Sigmoid colon (tissue), 7 donors: ENCODE results near the gene STX19. TPM values are rescaled to one million over a fixed set of nuclear protein-coding genes. Genes with fewer than 3 reads are reported as not detected.
A peak's percentile ranks its signal among the peaks of the same experiment; 100 is the strongest.

Experiments used
- DNase-seq: peaks from one replicate; pipeline ENCODE4 v3.0.0-alpha.2; 2019
- H3K27ac ChIP-seq, 4 donors: fragments of 200-600 bp; sonication (generic); one replicate each; pipeline ENCODE4 v1.5.1; 2016 to 2019; ENCODE audit warnings: mild to moderate bottlenecking in 1 of 4
- H3K27me3 ChIP-seq, 3 donors: fragments of 200-600 bp; sonication (generic); one replicate each; pipeline ENCODE4 v1.5.1; 2019; ENCODE audit warnings: mild to moderate bottlenecking in 1 of 3
- H3K36me3 ChIP-seq, 4 donors: fragments of 200-600 bp; sonication (generic); one replicate each; pipeline ENCODE4 v1.5.1; 2016 to 2019
- H3K4me1 ChIP-seq, 4 donors: fragments of 200-600 bp; sonication (generic); one replicate each; pipeline ENCODE4 v1.5.1; 2017 to 2019
- H3K4me3 ChIP-seq, 4 donors: fragments of 200-600 bp; sonication (generic); one replicate each; pipeline ENCODE4 v1.5.1; 2017 to 2019; ENCODE audit warnings: mild to moderate bottlenecking in 2 of 4, moderate library complexity in 1 of 4
- H3K9me3 ChIP-seq, 4 donors: fragments of 200-600 bp in 3 of 4; sonication (generic) in 3 of 4; one replicate each; pipeline versions ENCODE4 v1.5.1 to v1.6.1; 2013 to 2019
- CTCF ChIP-seq, 4 experiments: fragments of 450-650 bp in 3 of 4; fragments of 200-600 bp in 1 of 4; IDR thresholded peaks; one replicate each; pipeline ENCODE4 v1.5.1; 2016 to 2019; ENCODE audit warnings: antibody characterized with exemption in 4 of 4, mild to moderate bottlenecking in 3 of 4, moderate library complexity in 2 of 4
- EP300 ChIP-seq, 4 donors: sonication (generic); formaldehyde crosslinking; IDR thresholded peaks; one replicate each; pipeline ENCODE4 v1.6.1; 2017; ENCODE audit warnings: antibody characterized with exemption in 4 of 4
- POLR2A ChIP-seq, 2 donors: fragments of 450-650 bp; IDR thresholded peaks; one replicate each; pipeline ENCODE4 v1.6.1; 2016; ENCODE audit warnings: antibody characterized with exemption in 2 of 2, mild to moderate bottlenecking in 2 of 2, moderate library complexity in 2 of 2
- POLR2AphosphoS5 ChIP-seq, 4 donors: sonication (generic); formaldehyde crosslinking; IDR thresholded peaks; one replicate each; pipeline ENCODE4 v1.6.1; 2017; ENCODE audit warnings: antibody characterized with exemption in 4 of 4
- WGBS, 2 donors: extraction: QIAGEN DNeasy Blood & Tissue Kit; methylation state at CpG; one replicate each; pipeline ENCODE4 v1.1.7; 2013; 5-methylcytosine and 5-hydroxymethylcytosine counted together
- intact Hi-C: fragments of 100-400 bp; cut with DNase I; formaldehyde crosslinking; loops from one replicate; pipeline ENCODE4 v1.15.1; 2023
- polyA plus RNA-seq, 3 donors: library from polyadenylated mRNA; stranded (reverse); fragments of 200-250 nt; gene quantifications; one replicate each; pipeline ENCODE4 v1.2.3, GENCODE V29; 2013
- total RNA-seq, 4 donors: library from RNA; depleted of rRNA; stranded (reverse); fragments of >200 nt; gene quantifications; one replicate each; pipeline ENCODE4 v1.1.0, GENCODE V29; 2016
- donor health status: healthy with polysubstance abuse.
- donor health status: Bipolar disorder and iron deficiency.
- donor health status: healthy.

Gene STX19
- total and polyA plus RNA-seq, 7 donors, result 13.1 to 49.9 (median 34.2) TPM; not detected in 4

GRCh38 chr3:93984618-93985017, 43.8 kb downstream of the STX19 start:
- no peak overlapping the region for H3K27ac ChIP-seq
- intact Hi-C loops, result no loop called here
- no peak overlapping the region for H3K4me3 ChIP-seq
- H3K36me3 ChIP-seq, result no peaks in the 10 kb centered on the region
- 88 to 95% methylated on average over 5 of the region's 5 CpGs for WGBS, 2 donors
- no peak for TF ChIP-seq EP300 (IDR thresholded peaks at IDR 0.05)
- no peak for TF ChIP-seq POLR2A (IDR thresholded peaks at IDR 0.05)
- no peak for TF ChIP-seq POLR2AphosphoS5 (IDR thresholded peaks at IDR 0.05)
- TF ChIP-seq CTCF (IDR thresholded peaks at IDR 0.05), result no peak
- H3K9me3 ChIP-seq, result no peaks in the 10 kb centered on the region
- DNase-seq, result no peak
- peaks cover 0 to 15% (median 11%) of the 10 kb centered on the region in 4 donors for H3K4me1 ChIP-seq
- H3K27me3 ChIP-seq, result no peaks in the 10 kb centered on the region

DNA sequence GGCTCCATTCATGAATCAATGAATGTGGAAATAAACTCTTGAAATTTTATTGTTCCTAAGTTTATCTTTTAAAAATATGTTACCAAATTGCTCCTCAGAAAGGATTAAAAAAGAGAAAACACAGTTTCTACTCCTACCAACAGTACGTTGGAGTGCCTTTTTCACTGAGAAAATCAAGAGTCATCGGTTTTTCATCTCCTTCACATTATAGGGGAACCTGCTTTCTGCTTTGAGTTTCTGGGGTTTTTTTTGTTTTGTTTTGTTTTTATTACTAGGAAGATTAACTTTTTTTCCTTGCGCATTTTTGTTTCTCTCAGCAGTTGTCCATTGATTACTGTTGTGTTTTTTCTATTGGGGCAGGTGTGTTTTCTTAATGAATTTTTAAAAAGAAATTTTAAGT, 45.0 kb downstream of the STX19 start:
- Histone ChIP-seq H3K36me3 (no peaks in the 10 kb centered on the region), H3K9me3 (no peaks in the 10 kb centered on the region), H3K27me3 (no peaks in the 10 kb centered on the region), H3K4me3 (no peak overlapping the region), H3K4me1 (peaks cover 0 to 14% (median 9%) of the 10 kb centered on the region in 4 donors), H3K27ac (no peak overlapping the region)
- DNase-seq, result no peak
- intact Hi-C loops, result no loop called here
- 92 to 94% methylated on average over 3 of the region's 3 CpGs for WGBS, 2 donors
- TF ChIP-seq EP300 (IDR thresholded peaks at IDR 0.05) (no peak), POLR2AphosphoS5 (IDR thresholded peaks at IDR 0.05) (no peak), CTCF (IDR thresholded peaks at IDR 0.05) (no peak), POLR2A (IDR thresholded peaks at IDR 0.05) (no peak)

DNA sequence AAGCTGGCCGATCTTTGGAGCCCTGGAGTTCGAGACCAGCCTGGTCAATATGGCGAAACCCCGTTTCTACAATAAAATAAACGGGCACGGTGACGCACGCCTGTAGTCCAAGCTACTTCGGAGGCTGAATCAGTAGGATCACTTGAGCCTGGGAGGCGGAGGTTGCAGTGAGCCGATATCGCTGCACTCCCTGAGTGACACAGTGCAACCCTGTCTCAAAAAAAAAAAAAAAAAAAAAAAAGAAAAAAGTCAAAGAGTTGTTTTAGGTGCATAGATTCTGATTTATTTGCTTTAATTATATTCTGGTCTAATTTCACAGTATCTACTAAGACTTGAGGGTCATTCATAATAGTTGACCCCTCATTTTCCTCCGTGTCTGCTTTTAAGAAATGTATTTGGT, 46.7 kb downstream of the STX19 start:
- Histone ChIP-seq H3K36me3 (no peaks in the 10 kb centered on the region), H3K4me3 (no peak overlapping the region), H3K4me1 (peaks cover 0 to 12% (median 9%) of the 10 kb centered on the region in 4 donors), H3K27me3 (no peaks in the 10 kb centered on the region), H3K9me3 (no peaks in the 10 kb centered on the region), H3K27ac (no peak overlapping the region)
- WGBS, 2 donors, result 96 to 98% methylated on average over 13 of the region's 13 CpGs
- TF ChIP-seq CTCF (IDR thresholded peaks at IDR 0.05) (no peak), EP300 (IDR thresholded peaks at IDR 0.05) (no peak), POLR2A (IDR thresholded peaks at IDR 0.05) (no peak), POLR2AphosphoS5 (IDR thresholded peaks at IDR 0.05) (no peak)
- no peak for DNase-seq
- intact Hi-C loops, result loop anchor here (2.0 kb wide), 1 partner anchor 81 kb away; the partner anchor contains the start of genes DHFR2 and NSUN3

DNA sequence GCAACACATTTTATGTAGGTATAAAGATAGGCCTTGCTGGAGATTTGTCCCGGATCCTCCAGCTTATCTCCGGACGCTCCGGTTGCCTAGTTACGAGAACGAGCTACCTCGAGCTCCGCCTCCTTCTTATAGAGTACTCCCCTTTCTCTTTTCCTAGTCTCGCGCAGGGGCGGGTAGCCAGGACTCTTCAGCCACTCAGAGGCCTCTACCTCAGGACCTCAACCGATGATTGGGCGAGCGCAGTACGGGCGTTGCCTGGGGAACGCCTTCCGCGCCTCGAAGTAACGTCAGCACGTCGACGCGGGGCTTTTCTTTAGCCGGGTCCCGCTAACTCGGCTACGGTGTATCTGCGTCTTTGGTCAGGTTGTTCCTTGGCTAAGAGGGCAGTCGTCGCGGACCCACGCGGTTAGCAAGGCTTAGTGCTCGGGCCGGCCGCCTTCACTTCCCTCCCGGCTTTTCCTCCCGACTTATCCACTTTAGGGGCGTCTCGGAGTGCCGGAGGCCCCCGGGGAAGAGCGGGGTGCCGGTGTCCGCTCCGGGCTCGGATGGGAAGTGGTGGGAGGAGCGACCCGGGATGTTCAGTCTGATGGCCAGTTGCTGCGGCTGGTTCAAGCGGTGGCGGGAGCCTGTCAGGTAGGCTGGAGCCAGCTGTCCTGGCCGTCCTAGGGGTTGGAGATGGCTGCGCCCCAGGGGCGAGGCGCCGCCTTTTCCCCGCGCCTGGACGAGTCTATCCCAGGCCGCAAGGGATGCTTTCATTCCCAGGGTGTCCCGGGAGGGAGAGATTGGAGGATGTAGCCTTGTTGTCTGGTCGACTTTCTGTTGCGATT, 48.3 kb downstream of the STX19 start, which contains the start of gene ARL13B:
Gene ARL13B, plus strand, starts transcription at position 306 of the 827 bp plus-strand sequence. Its CDS starts 269 bp downstream, at position 575.
- no peaks in the 10 kb centered on the region for H3K27me3 ChIP-seq
- 0% methylated on average over 66 of the region's 66 CpGs for WGBS, 2 donors
- peak; percentile 100 for DNase-seq
- H3K4me1 ChIP-seq, result peaks cover 0 to 12% (median 9%) of the 10 kb centered on the region in 4 donors
- TF ChIP-seq POLR2AphosphoS5 (IDR thresholded peaks at IDR 0.05) (peak; percentile 93 to 99 (median 97)), EP300 (IDR thresholded peaks at IDR 0.05) (no peak), POLR2A (IDR thresholded peaks at IDR 0.05) (peak; percentile 79 to 84)
- H3K27ac ChIP-seq, result peak within 1 kb of the TSS; percentile 87 to 98 (median 94)
- intact Hi-C loops, result loop anchor here (2.0 kb wide), 1 partner anchor 83 kb away; the partner anchor contains the start of genes DHFR2 and NSUN3
- peak within 1 kb of the TSS; percentile 63 to 83 (median 76) for H3K4me3 ChIP-seq
- H3K9me3 ChIP-seq, result no peaks in the 10 kb centered on the region
- H3K36me3 ChIP-seq, result no peaks in the 10 kb centered on the region
